Measurements from ENCODE around the gene PIP5K1C. TPM values are rescaled to one million over a fixed set of nuclear protein-coding genes. Genes with fewer than 3 reads are reported as not detected.

Gene PIP5K1C, protein sequence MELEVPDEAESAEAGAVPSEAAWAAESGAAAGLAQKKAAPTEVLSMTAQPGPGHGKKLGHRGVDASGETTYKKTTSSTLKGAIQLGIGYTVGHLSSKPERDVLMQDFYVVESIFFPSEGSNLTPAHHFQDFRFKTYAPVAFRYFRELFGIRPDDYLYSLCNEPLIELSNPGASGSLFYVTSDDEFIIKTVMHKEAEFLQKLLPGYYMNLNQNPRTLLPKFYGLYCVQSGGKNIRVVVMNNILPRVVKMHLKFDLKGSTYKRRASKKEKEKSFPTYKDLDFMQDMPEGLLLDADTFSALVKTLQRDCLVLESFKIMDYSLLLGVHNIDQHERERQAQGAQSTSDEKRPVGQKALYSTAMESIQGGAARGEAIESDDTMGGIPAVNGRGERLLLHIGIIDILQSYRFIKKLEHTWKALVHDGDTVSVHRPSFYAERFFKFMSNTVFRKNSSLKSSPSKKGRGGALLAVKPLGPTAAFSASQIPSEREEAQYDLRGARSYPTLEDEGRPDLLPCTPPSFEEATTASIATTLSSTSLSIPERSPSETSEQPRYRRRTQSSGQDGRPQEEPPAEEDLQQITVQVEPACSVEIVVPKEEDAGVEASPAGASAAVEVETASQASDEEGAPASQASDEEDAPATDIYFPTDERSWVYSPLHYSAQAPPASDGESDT
- total RNA-seq (2022; extraction: Qiagen RNA extraction): 12.7 to 15.9 TPM (median 14.9 TPM) in 5 replicates

GRCh38 chr19:3700242-3701032, at the start of gene PIP5K1C:
TSS of gene PIP5K1C (minus strand) at chr19:3700468. CDS start at chr19:3700390, 78 bp downstream.

DNA sequence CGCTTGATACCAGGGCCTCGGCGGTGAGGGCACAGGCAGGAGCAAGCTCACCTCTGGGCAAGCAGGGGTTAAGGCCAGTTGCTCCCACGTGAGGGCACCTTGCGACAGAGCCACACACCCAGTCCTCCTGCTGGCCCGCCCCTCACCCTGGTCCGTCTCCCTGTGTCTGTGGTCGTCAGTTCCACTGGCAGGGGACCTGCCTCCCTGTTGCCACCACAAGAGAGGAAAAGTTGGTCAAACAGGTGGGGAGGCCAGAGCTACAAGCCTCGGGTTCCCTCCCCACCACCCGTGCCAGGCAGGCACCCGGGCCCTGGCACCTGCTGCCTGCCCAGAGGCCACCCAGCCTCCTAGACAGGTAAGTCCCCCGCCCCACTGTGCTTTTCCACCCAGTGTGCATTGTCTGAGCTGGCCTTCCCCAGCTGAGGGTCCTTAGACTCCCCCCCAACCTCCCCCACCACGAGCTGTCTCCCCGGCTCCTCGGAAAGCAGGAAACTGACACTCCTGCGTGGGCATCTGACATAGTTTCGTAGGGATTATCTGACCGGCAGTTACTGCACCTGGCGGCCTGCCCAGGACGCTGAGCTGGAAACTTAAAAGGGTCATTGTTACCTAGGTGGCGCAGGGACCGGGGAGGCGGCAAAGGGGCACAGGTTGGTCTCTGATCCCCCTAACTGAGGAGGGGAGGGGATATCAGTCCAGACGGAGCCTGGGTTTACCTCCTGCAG, 8.1 kb upstream of the PIP5K1C start, which contains the start of gene TJP3:
Gene TJP3 (plus strand): TSS at position 178 of the 725 bp plus-strand sequence. CDS start 20,049 bp downstream, outside the sequence.

GRCh38 chr19:3626473-3627350, 73.6 kb downstream of the PIP5K1C start, which contains the start of gene CACTIN:
TSS of gene CACTIN (minus strand) at chr19:3626790. CDS start at chr19:3626762, 28 bp downstream.

DNA sequence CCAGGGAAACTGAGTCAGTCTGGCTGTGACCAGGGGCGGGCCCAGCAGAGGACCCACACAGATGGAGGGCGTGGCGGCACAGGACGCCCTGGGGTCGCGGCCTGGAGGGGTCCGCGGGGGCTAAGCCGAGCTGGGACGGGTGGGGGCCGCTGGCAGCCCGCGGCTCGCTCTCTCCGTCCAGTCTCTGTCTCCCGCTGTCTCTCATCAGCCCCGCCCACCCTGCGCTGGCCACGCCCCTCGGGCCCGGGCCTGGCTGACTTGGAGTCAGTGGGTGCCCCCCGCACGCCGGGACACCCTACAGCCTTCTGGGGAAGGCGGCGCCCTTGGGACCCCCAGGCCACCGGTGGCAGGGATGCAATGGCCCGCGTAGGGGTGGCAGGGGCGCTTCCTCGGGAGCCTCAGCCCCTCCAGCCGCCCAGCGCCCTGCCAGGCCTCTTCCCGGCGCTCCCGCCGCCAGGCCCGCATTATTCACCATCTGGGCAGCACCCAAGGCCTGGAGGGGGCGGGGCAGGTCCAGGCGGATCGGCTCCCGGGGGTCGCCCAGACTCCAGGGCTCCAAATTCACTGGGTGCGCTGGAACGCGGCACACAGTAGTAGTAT, 93.5 kb downstream of the PIP5K1C start, which contains the start of gene TBXA2R:
Gene TBXA2R (minus strand): TSS at position 186 of the 600 bp plus-strand sequence. CDS start 6,241 bp downstream, outside the sequence.

GRCh38 chr19:3585301-3586126, 114.8 kb downstream of the PIP5K1C start, which contains the start of gene GIPC3:
TSS of gene GIPC3 (plus strand) at chr19:3585478. CDS start at chr19:3585598, 120 bp downstream.

Other genes with a start within 250 kb of the PIP5K1C start
- gene SMIM24, start 219.9 kb downstream of the PIP5K1C start, total RNA-seq (2022; extraction: Qiagen RNA extraction): 0.32 to 1.3 TPM (median 1.1 TPM) in 5 replicates
- gene SMIM44, start 217.0 kb downstream of the PIP5K1C start, total RNA-seq (2022; extraction: Qiagen RNA extraction): not detected in 5 replicates
- gene DOHH, start 199.8 kb downstream of the PIP5K1C start, total RNA-seq (2022; extraction: Qiagen RNA extraction): 12.1 to 17.6 TPM (median 15.8 TPM) in 5 replicates
- 21.5 to 37.2 TPM (median 34.3 TPM) in 5 replicates for gene FZR1, start 194.2 kb downstream of the PIP5K1C start, total RNA-seq (2022; extraction: Qiagen RNA extraction)
- not detected in 5 replicates for gene TEKTIP1, start 161.3 kb downstream of the PIP5K1C start, total RNA-seq (2022; extraction: Qiagen RNA extraction)
- 102 to 148 TPM (median 139 TPM) in 5 replicates for gene MFSD12, start 142.9 kb downstream of the PIP5K1C start, total RNA-seq (2022; extraction: Qiagen RNA extraction)
- gene HMG20B, start 127.5 kb downstream of the PIP5K1C start, total RNA-seq (2022; extraction: Qiagen RNA extraction): 35.1 to 62.3 TPM (median 55.6 TPM) in 5 replicates
- gene GIPC3, start 115.0 kb downstream of the PIP5K1C start, total RNA-seq (2022; extraction: Qiagen RNA extraction): 0.25 to 0.41 TPM (median 0.27 TPM) in 5 replicates
- gene TBXA2R, start 93.6 kb downstream of the PIP5K1C start, total RNA-seq (2022; extraction: Qiagen RNA extraction): 1.1 to 1.9 TPM (median 1.2 TPM) in 5 replicates
- 11.5 to 20.5 TPM (median 18.6 TPM) in 5 replicates for gene CACTIN, start 73.7 kb downstream of the PIP5K1C start, total RNA-seq (2022; extraction: Qiagen RNA extraction)
- gene TJP3, start 7.9 kb upstream of the PIP5K1C start, total RNA-seq (2022; extraction: Qiagen RNA extraction): 0.18 to 0.61 TPM (median 0.51 TPM) in 5 replicates
- 5.6 to 12.7 TPM (median 10.9 TPM) in 5 replicates for gene APBA3, start 61.2 kb upstream of the PIP5K1C start, total RNA-seq (2022; extraction: Qiagen RNA extraction)
- 56.4 to 89.3 TPM (median 58.4 TPM) in 5 replicates for gene MRPL54, start 62.2 kb upstream of the PIP5K1C start, total RNA-seq (2022; extraction: Qiagen RNA extraction)
- gene RAX2, start 71.8 kb upstream of the PIP5K1C start, total RNA-seq (2022; extraction: Qiagen RNA extraction): not detected in 5 replicates
- 0.68 to 1.7 TPM (median 1.2 TPM) in 5 replicates for gene MATK, start 85.9 kb upstream of the PIP5K1C start, total RNA-seq (2022; extraction: Qiagen RNA extraction)
- 0.07 to 0.36 TPM (median 0.16 TPM) in 3 of 5 replicates, not detected in the others for gene ZFR2, start 168.6 kb upstream of the PIP5K1C start, total RNA-seq (2022; extraction: Qiagen RNA extraction)
- 0.04 to 0.09 TPM (median 0.06 TPM) in 5 replicates for gene ATCAY, start 180.2 kb upstream of the PIP5K1C start, total RNA-seq (2022; extraction: Qiagen RNA extraction)
- gene NMRK2, start 232.6 kb upstream of the PIP5K1C start, total RNA-seq (2022; extraction: Qiagen RNA extraction): not detected in 5 replicates

Measured in A549 treated with dexamethasone at 1 μM for 4 hours (cell line).